KMS-11 (cell line): ENCODE results near the gene NISCH.

Source experiments
- H2AFZ ChIP-seq: fragments of 200-600 bp; sonication (generic); 2 replicates; pipeline ENCODE4 v1.6.1; 2016; ENCODE audit warnings: antibody characterized with exemption, mixed run types, low read depth
- H3K27ac ChIP-seq: fragments of 200-600 bp; sonication (generic); 2 replicates; pipeline ENCODE4 v1.6.1; 2016; ENCODE audit warnings: mild to moderate bottlenecking, mixed run types
- H3K27me3 ChIP-seq: fragments of 200-600 bp; sonication (generic); 2 replicates; pipeline ENCODE4 v1.6.1; 2017; ENCODE audit warnings: mild to moderate bottlenecking, low read depth, mixed run types, moderate library complexity; ENCODE audit not compliant: insufficient read depth
- H3K36me3 ChIP-seq: fragments of 200-600 bp; sonication (generic); 2 replicates; pipeline ENCODE4 v1.6.1; 2017; ENCODE audit warnings: mild to moderate bottlenecking, mixed run types; ENCODE audit not compliant: insufficient read depth
- H3K4me1 ChIP-seq: fragments of 200-600 bp; sonication (generic); 2 replicates; pipeline ENCODE4 v1.6.1; 2016; ENCODE audit warnings: mild to moderate bottlenecking, low read depth, mixed run types; ENCODE audit not compliant: poor library complexity, severe bottlenecking
- H3K4me2 ChIP-seq: fragments of 200-600 bp; sonication (generic); 2 replicates; pipeline ENCODE4 v1.7.0; 2016; ENCODE audit warnings: mild to moderate bottlenecking, mixed run types
- H3K4me3 ChIP-seq: fragments of 200-600 bp; sonication (generic); IDR thresholded peaks from 2 replicates; pipeline ENCODE4 v1.6.1; 2017; ENCODE audit warnings: low read depth, low read length, mixed read lengths; ENCODE audit not compliant: insufficient read depth
- H3K79me2 ChIP-seq: fragments of 200-600 bp; sonication (generic); 2 replicates; pipeline ENCODE4 v1.6.1; 2016; ENCODE audit warnings: low read depth, mixed run types; ENCODE audit not compliant: insufficient read depth
- H3K9ac ChIP-seq: fragments of 200-600 bp; sonication (generic); 2 replicates; pipeline ENCODE4 v1.6.1; 2016; ENCODE audit warnings: mild to moderate bottlenecking, mixed run types
- H4K20me1 ChIP-seq: fragments of 200-600 bp; sonication (generic); 2 replicates; pipeline ENCODE4 v1.6.1; 2016; ENCODE audit warnings: mild to moderate bottlenecking, mixed run types; ENCODE audit not compliant: insufficient read depth
- CTCF ChIP-seq: fragments of 200-600 bp; sonication (generic); conservative IDR thresholded peaks from 2 replicates; pipeline ENCODE4 v1.6.1; 2017; ENCODE audit warnings: low read depth, mild to moderate bottlenecking, antibody characterized with exemption, low read length, moderate library complexity, mixed read lengths

The NISCH gene

DNA sequence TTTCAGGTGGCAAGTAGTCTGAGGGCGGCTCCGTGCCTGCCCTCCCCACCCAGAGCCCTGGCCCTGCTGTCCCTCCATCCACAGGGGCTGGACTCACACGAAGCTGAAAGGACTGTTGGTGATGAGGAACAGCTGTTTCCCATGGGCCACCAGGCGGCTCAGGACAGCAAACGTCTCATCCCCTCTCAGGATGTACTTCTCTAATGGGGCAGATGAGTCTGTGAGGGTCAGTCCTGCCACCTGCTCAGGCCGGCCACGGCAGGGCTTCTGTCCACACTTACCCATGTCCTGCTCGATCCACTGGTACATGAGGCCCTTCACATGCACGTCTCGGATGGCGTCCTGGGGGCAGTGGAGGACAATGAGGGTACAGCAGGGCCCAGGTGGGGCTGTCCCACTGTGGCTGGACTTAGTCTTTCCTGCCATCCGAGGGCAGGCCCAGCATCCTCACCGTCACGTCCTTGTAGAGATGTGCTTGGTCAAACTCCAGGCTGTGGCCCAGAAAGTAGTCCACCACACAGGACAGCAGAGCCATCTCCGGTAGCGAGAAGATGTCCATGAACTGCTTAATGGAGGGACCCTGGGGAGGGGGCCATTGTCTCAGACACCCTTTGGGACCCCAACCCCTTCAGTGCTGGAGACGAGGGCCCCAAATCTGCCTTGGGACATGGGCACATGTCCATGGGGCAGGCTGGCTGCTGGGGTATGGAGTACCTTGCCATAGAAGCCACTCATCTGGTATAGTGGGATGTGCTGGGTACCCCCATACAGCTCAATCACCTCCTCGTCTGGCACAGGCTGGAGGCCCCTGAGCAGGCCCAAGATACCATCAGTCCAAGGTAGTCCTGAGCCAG is 72.6 kb downstream of the NISCH start:
- Histone ChIP-seq H3K4me1 (no peaks in the 10 kb centered on the region), H4K20me1 (no peaks in the 10 kb centered on the region), H2AFZ (no peak overlapping the region), H3K4me2 (no peak overlapping the region), H3K4me3 (no peak overlapping the region), H3K79me2 (peaks cover 6% of the 10 kb centered on the region; the same call in 1 of the 2 replicates), H3K27me3 (no peaks in the 10 kb centered on the region), H3K9ac (no peak overlapping the region), H3K36me3 (no peaks in the 10 kb centered on the region), H3K27ac (no peak overlapping the region)
- TF ChIP-seq CTCF = no peak

GRCh38 chr3:52528586-52529375 is 73.4 kb downstream of the NISCH start:
- no peaks in the 10 kb centered on the region for H4K20me1 ChIP-seq
- no peak overlapping the region for H2AFZ ChIP-seq
- H3K9ac ChIP-seq = no peak overlapping the region

GRCh38 chr3:52529376-52530333 is 74.3 kb downstream of the NISCH start:
- H3K4me1 ChIP-seq = no peaks in the 10 kb centered on the region
- no peaks in the 10 kb centered on the region for H3K36me3 ChIP-seq

More at GRCh38 chr3:52528586-52529375, 73.4 kb downstream of the NISCH start:
- peaks cover 6% of the 10 kb centered on the region; the same call in 1 of the 2 replicates for H3K79me2 ChIP-seq
- H3K27me3 ChIP-seq = no peaks in the 10 kb centered on the region
- no peak overlapping the region for H3K4me3 ChIP-seq
- H3K4me1 ChIP-seq = no peaks in the 10 kb centered on the region
- H3K4me2 ChIP-seq = no peak overlapping the region
- TF ChIP-seq CTCF = no peak
- no peak overlapping the region for H3K27ac ChIP-seq
- H3K36me3 ChIP-seq = no peaks in the 10 kb centered on the region

More at GRCh38 chr3:52529376-52530333, 74.3 kb downstream of the NISCH start:
- H3K4me3 ChIP-seq = no peak overlapping the region
- peaks cover 6% of the 10 kb centered on the region; the same call in 1 of the 2 replicates for H3K79me2 ChIP-seq
- H2AFZ ChIP-seq = no peak overlapping the region
- H3K9ac ChIP-seq = no peak overlapping the region
- H3K27ac ChIP-seq = no peak overlapping the region
- H3K27me3 ChIP-seq = no peaks in the 10 kb centered on the region
- no peak overlapping the region for H3K4me2 ChIP-seq
- TF ChIP-seq CTCF = no peak
- no peaks in the 10 kb centered on the region for H4K20me1 ChIP-seq
